ENCODE data around the gene EHMT1.

- TF ChIP-seq CTCF (conservative IDR thresholded peaks at IDR 0.05) (no peak), ZFX (IDR thresholded peaks at IDR 0.05) (no peak)
Measured at GRCh38 chr9:137613259-137613658, 5.5 kb upstream of the EHMT1 start.

Data from C4-2B (cell line).